Nephron (organoid): Measurements from ENCODE around the gene ZNF324.

Source experiments
- H3K27ac Mint-ChIP-seq, 3 experiments: 2 replicates each; pipeline ENCODE4 v1.8.0; 2020; ENCODE audit warnings: mixed read lengths in 3 of 3, mild to moderate bottlenecking in 2 of 3, moderate library complexity in 1 of 3
- H3K27me3 Mint-ChIP-seq: 2 replicates; pipeline ENCODE4 v1.8.0; 2021; ENCODE audit warnings: low read depth, mild to moderate bottlenecking, moderate library complexity, mixed read lengths
- H3K36me3 Mint-ChIP-seq: 2 replicates; pipeline ENCODE4 v1.8.0; 2020; ENCODE audit warnings: low read depth, mixed read lengths
- H3K4me1 Mint-ChIP-seq: 2 replicates; pipeline ENCODE4 v1.8.0; 2020; ENCODE audit warnings: mixed read lengths
- H3K4me3 Mint-ChIP-seq, 3 experiments: 2 replicates each; pipeline ENCODE4 v1.8.0; 2020; ENCODE audit warnings: mild to moderate bottlenecking in 3 of 3, mixed read lengths in 3 of 3, moderate library complexity in 2 of 3
- H3K9me3 Mint-ChIP-seq: 2 replicates; pipeline ENCODE4 v1.8.0; 2020; ENCODE audit warnings: mixed read lengths
- CTCF ChIP-seq, 3 experiments: fragments of 200-600 bp; sonication (generic); IDR thresholded peaks; one replicate each; pipeline ENCODE4 v1.5.0; 2021; ENCODE audit warnings: antibody characterized with exemption in 3 of 3; ENCODE audit not compliant: unreplicated experiment in 3 of 3

The ZNF324 gene

DNA sequence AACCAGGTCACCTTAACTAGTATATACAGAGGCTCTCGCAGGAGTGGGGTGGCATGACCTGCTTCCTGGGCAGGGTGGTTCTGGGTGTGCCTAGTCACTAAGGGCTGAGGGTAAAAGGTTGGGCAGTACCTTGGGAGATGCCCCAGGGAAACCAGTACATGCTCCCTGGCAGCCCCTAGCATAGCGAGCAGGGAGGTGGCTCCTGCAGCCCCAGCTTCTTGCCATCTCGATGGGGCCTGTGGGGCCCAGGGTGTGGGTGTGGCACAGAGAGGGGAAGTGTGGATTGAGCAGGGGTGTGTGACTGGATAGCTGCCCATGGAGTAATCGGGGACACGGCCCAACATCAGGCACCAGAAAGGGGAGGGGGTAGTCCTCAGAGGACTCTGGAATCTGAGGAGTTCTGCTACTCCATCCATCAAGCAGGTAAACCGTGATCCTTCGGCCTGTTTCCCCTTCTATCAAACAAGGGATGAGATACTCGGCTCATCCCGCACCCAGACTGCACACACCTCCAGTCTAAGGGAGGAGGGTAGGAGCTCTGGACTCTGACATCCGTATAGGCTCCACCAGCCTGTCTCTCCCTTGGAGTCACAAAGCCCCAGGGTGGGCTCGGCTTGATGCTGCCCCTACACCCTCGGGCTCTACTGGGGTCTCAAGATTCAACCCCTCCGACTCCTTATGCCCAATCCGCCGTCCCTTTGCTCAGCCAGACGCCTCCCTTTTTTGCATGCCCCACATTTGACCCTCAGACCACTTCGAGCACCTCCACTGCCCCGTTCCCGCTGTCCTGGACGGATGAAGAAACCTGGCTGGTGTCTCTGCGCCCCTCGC, 51.6 kb downstream of the ZNF324 start:
- H3K27me3 Mint-ChIP-seq = no peaks in the 10 kb centered on the region

GRCh38 chr19:58519087-58519354, 52.1 kb downstream of the ZNF324 start:
- Mint-ChIP-seq H3K4me1 (peaks cover 30% of the 10 kb centered on the region), H3K27ac (peak overlapping the region; percentile 95 to 100 (median 97)), H3K4me3 (peak overlapping the region; percentile 90 to 95 (median 94)), H3K9me3 (no peaks in the 10 kb centered on the region), H3K36me3 (peaks cover 7% of the 10 kb centered on the region), H3K27me3 (no peaks in the 10 kb centered on the region)
- TF ChIP-seq CTCF (IDR thresholded peaks at IDR 0.05; ENCODE audit: unreplicated experiment in 3 of 3) = peak in 2 of 3 experiments; percentile 49

More for the DNA sequence above, 51.6 kb downstream of the ZNF324 start:
- H3K4me3 Mint-ChIP-seq = peak overlapping the region; percentile 90 to 95 (median 94)
- no peaks in the 10 kb centered on the region for H3K9me3 Mint-ChIP-seq
- H3K4me1 Mint-ChIP-seq = peaks cover 30% of the 10 kb centered on the region
- peaks cover 7% of the 10 kb centered on the region for H3K36me3 Mint-ChIP-seq
- no peak for TF ChIP-seq CTCF (IDR thresholded peaks at IDR 0.05; ENCODE audit: unreplicated experiment in 3 of 3)
- H3K27ac Mint-ChIP-seq = peak overlapping the region; percentile 95 to 100 (median 97)

- peak in 2 of 3 experiments; percentile 51 for TF ChIP-seq CTCF (IDR thresholded peaks at IDR 0.05; ENCODE audit: unreplicated experiment in 3 of 3)
- Mint-ChIP-seq H3K27ac (peak within 1 kb of the TSS; percentile 95 to 100 (median 97)), H3K36me3 (peaks cover 7% of the 10 kb centered on the region), H3K27me3 (no peaks in the 10 kb centered on the region), H3K4me1 (peaks cover 30% of the 10 kb centered on the region), H3K9me3 (no peaks in the 10 kb centered on the region), H3K4me3 (peak within 1 kb of the TSS; percentile 90 to 95 (median 94))
These were observed 52.7 kb downstream of the ZNF324 start, which contains the start of gene ZBTB45 for GRCh38 chr19:58519355-58520256. Gene ZBTB45 (minus strand): TSS chr19:58519810. CDS start chr19:58517673, 2,137 bp downstream.

DNA sequence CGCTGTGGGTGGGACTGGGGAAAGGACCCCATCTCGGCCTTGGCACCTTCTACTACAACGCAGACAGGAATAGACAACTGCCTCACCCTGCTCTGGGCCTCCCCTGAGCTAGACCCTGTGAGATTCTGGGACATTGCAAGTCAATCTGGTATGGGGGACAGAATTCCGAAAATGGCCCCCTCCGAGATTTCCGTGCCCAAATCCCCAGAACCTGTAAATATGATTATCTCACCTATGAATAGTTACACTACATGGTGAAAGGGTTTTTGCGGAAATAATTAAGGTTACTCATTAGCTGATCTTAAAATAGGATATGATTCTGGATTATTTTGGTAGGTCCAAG, 53.3 kb downstream of the ZNF324 start:
- Mint-ChIP-seq H3K27ac (peak overlapping the region; percentile 95 to 100 (median 97)), H3K4me3 (peak overlapping the region; percentile 90 to 95 (median 94)), H3K4me1 (peaks cover 30% of the 10 kb centered on the region), H3K9me3 (no peaks in the 10 kb centered on the region), H3K36me3 (peaks cover 7% of the 10 kb centered on the region), H3K27me3 (no peaks in the 10 kb centered on the region)
- no peak for TF ChIP-seq CTCF (IDR thresholded peaks at IDR 0.05; ENCODE audit: unreplicated experiment in 3 of 3)

- peaks cover 23% of the 10 kb centered on the region for H3K4me1 Mint-ChIP-seq
- no peaks in the 10 kb centered on the region for H3K9me3 Mint-ChIP-seq
- TF ChIP-seq CTCF (IDR thresholded peaks at IDR 0.05; ENCODE audit: unreplicated experiment in 3 of 3) = no peak
- H3K27ac Mint-ChIP-seq = peak overlapping the region; percentile 46 to 81 (median 59)
- H3K27me3 Mint-ChIP-seq = no peaks in the 10 kb centered on the region
- H3K4me3 Mint-ChIP-seq = peak overlapping the region; percentile 76 to 82 (median 76)
- no peaks in the 10 kb centered on the region for H3K36me3 Mint-ChIP-seq
These were observed 54.8 kb downstream of the ZNF324 start for GRCh38 chr19:58521651-58522050.
